Neuronal stem cell (in vitro differentiated cells): ENCODE measurements around the gene RASGRF1.
A peak's percentile ranks its signal among the peaks of the same experiment; 100 is the strongest.
"Not testable (repeated sequence)": the region's sequence is repeated elsewhere in the genome, so short reads cannot be mapped to it uniquely, and the experiment has no call there.

Experiments
- DNase-seq: peaks from one replicate; pipeline ENCODE4 v3.0.0-alpha.2; 2013; ENCODE audit warnings: low spot score
- H2AFZ ChIP-seq: one replicate; pipeline ENCODE4 v1.6.1; 2013; ENCODE audit warnings: mild to moderate bottlenecking, low read length, inconsistent platforms
- H2AK5ac ChIP-seq: 2 replicates; pipeline ENCODE4 v1.6.1; 2013; ENCODE audit warnings: low read depth, mild to moderate bottlenecking, inconsistent platforms, low read length, moderate library complexity, mixed read lengths
- H2BK120ac ChIP-seq: 2 replicates; pipeline ENCODE4 v1.6.1; 2013; ENCODE audit warnings: low read depth, mild to moderate bottlenecking, inconsistent platforms, low read length, moderate library complexity, mixed read lengths
- H2BK12ac ChIP-seq: one replicate; pipeline ENCODE4 v1.6.1; 2013; ENCODE audit warnings: low read length, inconsistent platforms
- H2BK15ac ChIP-seq: 2 replicates; pipeline ENCODE4 v1.6.1; 2013; ENCODE audit warnings: mild to moderate bottlenecking, low read length, inconsistent platforms, mixed read lengths
- H2BK5ac ChIP-seq: one replicate; pipeline ENCODE4 v1.6.1; 2013; ENCODE audit warnings: inconsistent platforms, mild to moderate bottlenecking, low read length, moderate library complexity
- H3K14ac ChIP-seq: one replicate; pipeline ENCODE4 v1.6.1; 2013; ENCODE audit warnings: low read length, inconsistent platforms
- H3K18ac ChIP-seq: 2 replicates; pipeline ENCODE4 v1.6.1; 2013; ENCODE audit warnings: low read length, inconsistent platforms
- H3K23ac ChIP-seq: 2 replicates; pipeline ENCODE4 v1.6.1; 2013; ENCODE audit warnings: low read depth, mild to moderate bottlenecking, mixed read lengths, low read length, inconsistent platforms; ENCODE audit not compliant: poor library complexity
- H3K27ac ChIP-seq: replicated peaks from 3 replicates; pipeline ENCODE4 v1.5.1; 2013; ENCODE audit warnings: low read length, inconsistent platforms
- H3K27me3 ChIP-seq, 3 experiments: 2 replicates each; pipeline ENCODE4 v1.6.1; 2013; ENCODE audit warnings: low read length in 3 of 3, mild to moderate bottlenecking in 2 of 3, inconsistent platforms in 1 of 3, low read depth in 1 of 3, mixed read lengths in 1 of 3, moderate library complexity in 1 of 3; ENCODE audit not compliant: control insufficient read depth in 3 of 3, insufficient read depth in 3 of 3
- H3K36me3 ChIP-seq, 2 donors: replicated peaks in 1 of 2; 2 replicates each; pipeline ENCODE4 v1.6.1; 2013; ENCODE audit warnings: low read length in 2 of 2; ENCODE audit not compliant: control insufficient read depth in 2 of 2, insufficient read depth in 2 of 2
- H3K4ac ChIP-seq: 2 replicates; pipeline ENCODE4 v1.6.1; 2013; ENCODE audit warnings: inconsistent platforms, mild to moderate bottlenecking, low read length, moderate library complexity
- H3K4me1 ChIP-seq, 2 donors: 1 replicate in 1 of 2; 2 replicates in 1 of 2; pipeline ENCODE4 v1.6.1; 2013; ENCODE audit warnings: low read length in 2 of 2, low read depth in 1 of 2; ENCODE audit not compliant: control insufficient read depth in 2 of 2, insufficient read depth in 1 of 2
- H3K4me2 ChIP-seq: one replicate; pipeline ENCODE4 v1.6.1; 2013; ENCODE audit warnings: mild to moderate bottlenecking, low read length, inconsistent platforms; ENCODE audit not compliant: insufficient read depth, poor library complexity, severe bottlenecking
- H3K4me3 ChIP-seq, 2 donors: 2 replicates each; pipeline ENCODE4 v1.5.1; 2013; ENCODE audit warnings: low read length in 2 of 2, mild to moderate bottlenecking in 2 of 2, inconsistent platforms in 1 of 2, moderate library complexity in 1 of 2
- H3K79me1 ChIP-seq: one replicate; pipeline ENCODE4 v1.6.1; 2013; ENCODE audit warnings: low read depth, mild to moderate bottlenecking, inconsistent platforms, low read length, moderate library complexity
- H3K9ac ChIP-seq: one replicate; pipeline ENCODE4 v1.6.1; 2013; ENCODE audit warnings: mild to moderate bottlenecking, low read depth, low read length, inconsistent platforms; ENCODE audit not compliant: poor library complexity
- H3K9me3 ChIP-seq, 2 donors: replicated peaks in 1 of 2; 2 replicates each; pipeline versions ENCODE3 to v1.6.1; 2013; ENCODE audit warnings: low read length in 2 of 2, mild to moderate bottlenecking in 2 of 2, inconsistent platforms in 1 of 2, low read depth in 1 of 2, mixed read lengths in 1 of 2, moderate library complexity in 1 of 2; ENCODE audit not compliant: control insufficient read depth in 2 of 2, insufficient read depth in 1 of 2
- H4K8ac ChIP-seq: one replicate; pipeline ENCODE4 v1.6.1; 2013; ENCODE audit warnings: low read depth, mild to moderate bottlenecking, inconsistent platforms, low read length, moderate library complexity
- H4K91ac ChIP-seq: one replicate; pipeline ENCODE4 v1.6.1; 2013; ENCODE audit warnings: low read length, low read depth, mild to moderate bottlenecking, inconsistent platforms; ENCODE audit not compliant: poor library complexity
- WGBS, 2 donors: extraction: QIAGEN DNeasy Blood & Tissue Kit; methylation state at CpG; one replicate each; pipeline ENCODE4 v1.1.7; 2013; ENCODE audit warnings: missing lambda C conversion rate in 2 of 2, mixed read lengths in 1 of 2; ENCODE audit not compliant: insufficient read length in 2 of 2, insufficient replicate concordance in 1 of 2; ENCODE audit errors: extremely low coverage in 2 of 2; 5-methylcytosine and 5-hydroxymethylcytosine counted together

Gene RASGRF1

DNA sequence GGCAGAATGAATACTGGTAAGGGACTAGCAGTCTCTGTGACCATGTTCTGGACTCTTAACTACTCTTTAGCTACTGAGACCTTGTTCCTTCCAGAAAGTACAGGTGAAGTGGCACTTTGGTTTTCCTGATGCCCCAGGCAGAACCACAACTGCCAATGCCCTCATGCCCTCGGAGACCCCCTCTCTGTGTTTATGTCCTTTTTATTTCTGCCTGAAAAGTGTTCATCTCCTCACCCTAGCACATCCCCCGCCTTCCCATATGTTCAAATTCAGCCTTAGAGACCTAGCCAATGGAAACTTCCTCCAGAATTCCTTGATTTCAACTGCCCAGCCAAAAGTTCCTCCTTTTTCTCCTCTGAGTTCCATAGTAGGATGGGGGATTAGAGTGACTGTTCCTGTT, 23.3 kb upstream of the RASGRF1 start:
- H2BK120ac ChIP-seq, result no peak overlapping the region
- H3K79me1 ChIP-seq, result no peaks in the 10 kb centered on the region
- H3K9ac ChIP-seq, result no peak overlapping the region
- no peaks in the 10 kb centered on the region for H3K9me3 ChIP-seq
- no peak overlapping the region for H3K27ac ChIP-seq
- H3K14ac ChIP-seq, result no peak overlapping the region
- WGBS, 2 donors, result no CpG with 5 or more reads among the region's 2 CpGs
- H2BK12ac ChIP-seq, result no peak overlapping the region
- H3K4me2 ChIP-seq, result no peak overlapping the region
- no peaks in the 10 kb centered on the region for H3K4me1 ChIP-seq
- H3K4me3 ChIP-seq, result no peak overlapping the region
- DNase-seq, result no peak
- H3K27me3 ChIP-seq, result no peaks in the 10 kb centered on the region
- no peaks in the 10 kb centered on the region for H3K36me3 ChIP-seq
- H3K18ac ChIP-seq, result no peak overlapping the region
- H3K23ac ChIP-seq, result no peak overlapping the region
- no peak overlapping the region for H4K91ac ChIP-seq
- H2AFZ ChIP-seq, result no peak overlapping the region
- no peak overlapping the region for H4K8ac ChIP-seq
- H3K4ac ChIP-seq, result no peak overlapping the region
- no peak overlapping the region for H2BK5ac ChIP-seq
- H2AK5ac ChIP-seq, result no peak overlapping the region
- H2BK15ac ChIP-seq, result no peak overlapping the region

DNA sequence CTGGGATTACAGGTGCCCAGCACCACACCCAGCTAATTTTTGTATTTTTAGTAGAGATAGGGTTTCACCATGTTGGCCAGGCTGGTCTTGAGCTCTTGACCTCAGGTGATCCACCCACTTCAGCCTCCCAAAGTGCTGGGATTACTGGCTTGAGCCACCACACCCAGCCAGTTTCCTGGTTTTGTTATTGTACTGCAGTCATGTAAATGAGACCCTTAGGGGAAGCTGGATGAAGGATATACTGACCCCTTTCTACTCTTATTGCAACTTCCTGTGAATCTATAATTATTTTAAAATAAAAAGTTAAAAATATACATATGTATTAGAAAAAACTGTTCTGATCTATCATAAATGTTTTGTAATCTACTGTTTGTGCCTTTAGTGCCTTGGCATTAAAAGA, 20.8 kb upstream of the RASGRF1 start:
- H3K9ac ChIP-seq, H3K27me3 ChIP-seq, H2BK5ac ChIP-seq, H2BK120ac ChIP-seq, H2BK12ac ChIP-seq, H3K79me1 ChIP-seq, H3K9me3 ChIP-seq, H3K14ac ChIP-seq, DNase-seq, H4K8ac ChIP-seq, H3K4me1 ChIP-seq, H3K4me2 ChIP-seq, H4K91ac ChIP-seq, H3K27ac ChIP-seq, H2AK5ac ChIP-seq, H3K36me3 ChIP-seq, H2BK15ac ChIP-seq, H3K23ac ChIP-seq, H3K4ac ChIP-seq, H3K18ac ChIP-seq, H3K4me3 ChIP-seq, H2AFZ ChIP-seq: not testable (repeated sequence)

DNA sequence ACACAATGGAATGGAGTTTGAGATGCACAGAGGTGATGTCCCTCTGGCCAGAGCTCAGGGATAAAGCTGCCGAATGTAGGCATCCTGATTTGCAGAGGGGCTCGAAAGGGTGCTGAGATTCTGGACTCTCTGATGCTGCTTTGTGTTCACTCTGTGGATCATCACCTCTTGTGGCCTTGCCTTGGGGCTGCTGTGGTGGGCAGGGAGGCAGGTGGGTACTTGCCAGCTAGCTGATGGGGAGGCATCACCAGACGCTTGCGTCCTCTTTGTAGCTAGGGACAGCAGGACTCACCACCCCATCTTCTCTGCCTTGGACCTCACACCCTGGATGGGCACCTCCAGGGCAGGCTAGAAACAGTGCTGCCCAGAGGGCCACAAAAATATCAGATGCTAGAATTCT, 14.6 kb upstream of the RASGRF1 start:
- H3K79me1 ChIP-seq, result no peaks in the 10 kb centered on the region
- no peak overlapping the region for H2AK5ac ChIP-seq
- H3K9ac ChIP-seq, result no peak overlapping the region
- H4K8ac ChIP-seq, result no peak overlapping the region
- H4K91ac ChIP-seq, result no peak overlapping the region
- H3K27me3 ChIP-seq, result peaks cover 0 to 5% (median 0%) of the 10 kb centered on the region in 3 experiments
- H2BK12ac ChIP-seq, result no peak overlapping the region
- H3K27ac ChIP-seq, result no peak overlapping the region
- H2BK15ac ChIP-seq, result no peak overlapping the region
- H3K4me1 ChIP-seq, result no peaks in the 10 kb centered on the region
- no peak for DNase-seq
- H3K23ac ChIP-seq, result no peak overlapping the region
- H3K4ac ChIP-seq, result no peak overlapping the region
- WGBS, 2 donors, result no CpG with 5 or more reads among the region's 4 CpGs
- no peak overlapping the region for H3K4me2 ChIP-seq
- H3K9me3 ChIP-seq, result no peaks in the 10 kb centered on the region
- H3K4me3 ChIP-seq, result no peak overlapping the region
- H2BK120ac ChIP-seq, result no peak overlapping the region
- H2AFZ ChIP-seq, result no peak overlapping the region
- H2BK5ac ChIP-seq, result no peak overlapping the region
- no peaks in the 10 kb centered on the region for H3K36me3 ChIP-seq
- no peak overlapping the region for H3K18ac ChIP-seq
- peak overlapping the region; percentile 56 for H3K14ac ChIP-seq

DNA sequence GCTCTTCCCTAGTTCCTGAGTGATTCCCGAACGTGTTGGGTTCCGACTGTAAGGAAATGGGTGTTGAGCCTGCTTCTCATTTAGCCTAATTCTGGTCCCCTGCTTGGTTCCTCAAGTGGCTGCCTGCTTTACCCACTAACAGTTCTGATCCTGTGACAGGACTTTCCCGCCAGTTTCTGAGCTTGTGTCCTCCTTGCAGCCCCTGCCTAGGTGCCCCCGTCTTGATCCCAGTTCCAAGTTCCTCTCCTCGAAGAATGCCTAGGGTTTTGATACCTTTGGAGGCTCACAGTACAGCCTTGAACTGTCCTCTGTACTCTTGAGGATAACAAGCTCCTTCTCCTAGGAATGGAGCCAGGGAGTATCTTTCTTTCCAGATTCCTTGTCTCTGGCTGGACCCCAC, 12.0 kb upstream of the RASGRF1 start:
- H3K18ac ChIP-seq, result no peak overlapping the region
- no peak overlapping the region for H4K91ac ChIP-seq
- DNase-seq, result no peak
- no peak overlapping the region for H2BK5ac ChIP-seq
- no peak overlapping the region for H3K14ac ChIP-seq
- no peak overlapping the region for H2BK120ac ChIP-seq
- no CpG with 5 or more reads among the region's 6 CpGs for WGBS, 2 donors
- no peak overlapping the region for H3K4ac ChIP-seq
- no peak overlapping the region for H3K27ac ChIP-seq
- H3K79me1 ChIP-seq, result no peaks in the 10 kb centered on the region
- H4K8ac ChIP-seq, result no peak overlapping the region
- no peak overlapping the region for H2AFZ ChIP-seq
- H3K36me3 ChIP-seq, result no peaks in the 10 kb centered on the region
- no peaks in the 10 kb centered on the region for H3K4me1 ChIP-seq
- no peak overlapping the region for H3K9ac ChIP-seq
- no peak overlapping the region for H2AK5ac ChIP-seq
- no peak overlapping the region for H2BK12ac ChIP-seq
- no peak overlapping the region for H2BK15ac ChIP-seq
- H3K27me3 ChIP-seq, result peaks cover 0 to 17% (median 0%) of the 10 kb centered on the region in 3 experiments
- H3K4me3 ChIP-seq, result no peak overlapping the region
- no peaks in the 10 kb centered on the region for H3K9me3 ChIP-seq
- no peak overlapping the region for H3K4me2 ChIP-seq
- H3K23ac ChIP-seq, result no peak overlapping the region
